ENCODE results near the gene ASB10. TPM values are rescaled to one million over a fixed set of nuclear protein-coding genes. Genes with fewer than 3 reads are reported as not detected.

ASB10 gene
- total and polyA plus RNA-seq, 2 of the 8 experiments (the other 6 are each of a cell fraction or from before 2014, with no cell fraction given), result not detected

DNA sequence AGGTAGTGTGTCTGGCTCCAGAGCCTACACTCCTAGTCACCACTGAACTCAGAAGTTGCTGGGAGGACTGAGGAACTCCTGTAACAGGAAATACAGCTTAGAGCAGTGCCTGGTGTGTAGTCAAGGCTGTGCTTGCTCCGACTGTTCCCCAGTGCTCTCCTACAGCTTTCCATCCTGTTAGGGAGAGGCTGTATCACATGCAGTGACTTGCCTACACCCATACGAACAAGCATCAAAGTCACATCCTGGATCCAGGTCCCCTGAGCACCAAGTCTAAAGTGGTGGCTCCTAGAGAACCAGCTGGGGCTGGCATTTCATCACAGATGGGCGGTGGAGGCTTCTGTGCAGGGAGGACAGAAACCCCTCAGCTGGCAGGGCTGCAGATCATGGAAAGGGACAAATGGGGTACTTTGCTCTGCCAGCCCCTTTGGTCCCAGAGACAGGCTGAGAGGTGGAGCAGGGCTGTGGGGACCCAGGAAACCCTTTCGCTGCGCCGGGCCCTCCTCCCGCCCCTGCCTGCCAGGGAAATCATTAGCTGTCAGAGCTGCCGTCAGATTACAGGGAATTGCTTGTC, 7.7 kb downstream of the ASB10 start:
- H3K56ac ChIP-seq (replicated peaks; ENCODE audit: insufficient read length, low read depth, low read length), result no peak overlapping the region
- H2BK120ac ChIP-seq (replicated peaks; ENCODE audit: low read depth, low read length), result no peak overlapping the region
- H3K18ac ChIP-seq (ENCODE audit: extremely low read depth, low read length), result no peak overlapping the region
- peaks cover 1 to 5% of the 10 kb centered on the region in 2 experiments; a peak in 1 of 4 replicates for H3K9me3 ChIP-seq (ENCODE audit: insufficient read depth in 2 of 2, low read depth in 1 of 2, low read length in 1 of 2)
- peaks cover 1 to 15% (median 14%) of the 10 kb centered on the region in 4 experiments for H3K27me3 ChIP-seq (replicated peaks in 1 of 4; ENCODE audit: control insufficient read depth in 3 of 4, extremely low read depth in 1 of 4, insufficient read depth in 3 of 4, low read length in 3 of 4)
- no peak for FAIRE-seq
- H4K91ac ChIP-seq (replicated peaks; ENCODE audit: insufficient read length, low read length), result no peak overlapping the region
- H3K4me3 ChIP-seq (ENCODE audit: extremely low read depth in 1 of 4, insufficient read depth in 2 of 4, low read depth in 3 of 4, low read length in 4 of 4), result no peak overlapping the region
- no peak overlapping the region for H2AFZ ChIP-seq (ENCODE audit: low read length)
- H3K9ac ChIP-seq (replicated peaks in 1 of 4; ENCODE audit: extremely low read depth in 1 of 4, low read depth in 3 of 4, low read length in 3 of 4), result no peak overlapping the region
- H2BK20ac ChIP-seq (ENCODE audit: low read length), result no peak overlapping the region
- H4K5ac ChIP-seq (ENCODE audit: insufficient read length, low read depth, low read length), result no peak overlapping the region
- no peaks in the 10 kb centered on the region for H3K79me2 ChIP-seq (ENCODE audit: control insufficient read depth in 1 of 2, insufficient read depth in 2 of 2, low read length in 2 of 2)
- H3K23me2 ChIP-seq (ENCODE audit: low read depth, low read length), result no peaks in the 10 kb centered on the region
- peaks cover 0 to 1% of the 10 kb centered on the region in 2 experiments for H4K20me1 ChIP-seq (replicated peaks in 1 of 2; ENCODE audit: control insufficient read depth in 1 of 2, insufficient read depth in 2 of 2, low read length in 2 of 2)
- H3K4ac ChIP-seq (replicated peaks; ENCODE audit: insufficient read length, low read depth, low read length), result no peak overlapping the region
- no peak overlapping the region for H3K4me2 ChIP-seq (ENCODE audit: insufficient read depth in 1 of 2, low read depth in 2 of 2, low read length in 2 of 2)
- no peak overlapping the region for H2BK15ac ChIP-seq (ENCODE audit: low read length)
- ChIA-PET CTCF (ENCODE audit: partially characterized antibody) (interaction anchor here (0.5 to 7.4 kb wide), 12 partner anchors 10 to 501 kb away, joined by 3 to 52 read pairs (median 4); no protein-coding TSS in a partner anchor), POLR2A (ENCODE audit: partially characterized antibody) (interaction anchor here (1.0 kb wide), 1 partner anchor 40 kb away, joined by 3 read pairs; no protein-coding TSS in a partner anchor)
- H3K36me3 ChIP-seq (ENCODE audit: control insufficient read depth in 2 of 4, insufficient read depth in 4 of 4, low read length in 3 of 4), result no peaks in the 10 kb centered on the region; a peak in 1 of 8 replicates
- no peak overlapping the region for H3K23ac ChIP-seq (ENCODE audit: insufficient read length)
- H3K79me1 ChIP-seq (ENCODE audit: low read depth, low read length), result no peaks in the 10 kb centered on the region
- H2BK12ac ChIP-seq (ENCODE audit: low read depth, low read length), result no peak overlapping the region
- no peaks in the 10 kb centered on the region; a peak in 1 of 7 replicates for H3K4me1 ChIP-seq (replicated peaks in 1 of 4; ENCODE audit: control insufficient read depth in 3 of 4, insufficient read depth in 4 of 4, low read length in 3 of 4)
- H4K8ac ChIP-seq (ENCODE audit: extremely low read depth, insufficient read depth, low read length), result no peak overlapping the region
- no peak overlapping the region for H3K14ac ChIP-seq (ENCODE audit: insufficient read length)
- H2BK5ac ChIP-seq (ENCODE audit: low read depth, low read length), result no peak overlapping the region
- 93% methylated on average over 8 of the region's 8 CpGs; no CpG with 5 or more reads in 1 of the 2 experiments for WGBS, 2 experiments (ENCODE audit: extremely low coverage in 1 of 2, insufficient coverage in 1 of 2, insufficient read length in 1 of 2, insufficient replicate concordance in 2 of 2, low coverage in 1 of 2, low lambda C conversion rate in 2 of 2, missing lambda C conversion rate in 1 of 2)
- H3K27ac ChIP-seq (ENCODE audit: low read depth, low read length), result no peak overlapping the region
- H2AK5ac ChIP-seq (ENCODE audit: low read depth, low read length), result no peak overlapping the region
- DNase-seq (ENCODE audit: low read depth in 1 of 2, low spot score in 2 of 2), result no peak
- TF ChIP-seq TCF12 (IDR thresholded peaks at IDR 0.05; ENCODE audit: low read depth, low read length), result no peak
- no peak for TF ChIP-seq NRF1 (IDR thresholded peaks at IDR 0.05; ENCODE audit: low read depth, low read length)
- TF ChIP-seq CREB1 (IDR thresholded peaks at IDR 0.05), result no peak
- no peak for TF ChIP-seq YY1 (IDR thresholded peaks at IDR 0.05; ENCODE audit: low read depth, low read length)
- no peak for TF ChIP-seq BACH1 (IDR thresholded peaks at IDR 0.05; ENCODE audit: low read length)
- no peak for TF ChIP-seq KDM4A (IDR thresholded peaks at IDR 0.05; ENCODE audit: low read depth, low read length, severe bottlenecking)
- no peak for TF ChIP-seq RBBP5 (IDR thresholded peaks at IDR 0.05; ENCODE audit: borderline replicate concordance, low read depth, low read length)
- TF ChIP-seq, protein P1, sequence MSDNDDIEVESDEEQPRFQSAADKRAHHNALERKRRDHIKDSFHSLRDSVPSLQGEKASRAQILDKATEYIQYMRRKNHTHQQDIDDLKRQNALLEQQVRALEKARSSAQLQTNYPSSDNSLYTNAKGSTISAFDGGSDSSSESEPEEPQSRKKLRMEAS (IDR thresholded peaks at IDR 0.05), result no peak
- no peak for TF ChIP-seq BCL11A (IDR thresholded peaks at IDR 0.05; ENCODE audit: low read depth in 2 of 2, low read length in 2 of 2)
- TF ChIP-seq, protein P2, sequence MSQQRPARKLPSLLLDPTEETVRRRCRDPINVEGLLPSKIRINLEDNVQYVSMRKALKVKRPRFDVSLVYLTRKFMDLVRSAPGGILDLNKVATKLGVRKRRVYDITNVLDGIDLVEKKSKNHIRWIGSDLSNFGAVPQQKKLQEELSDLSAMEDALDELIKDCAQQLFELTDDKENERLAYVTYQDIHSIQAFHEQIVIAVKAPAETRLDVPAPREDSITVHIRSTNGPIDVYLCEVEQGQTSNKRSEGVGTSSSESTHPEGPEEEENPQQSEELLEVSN (IDR thresholded peaks at IDR 0.05), result no peak
- TF ChIP-seq CBX8 (IDR thresholded peaks at IDR 0.05; ENCODE audit: borderline replicate concordance, low read depth, low read length), result no peak
- no peak for TF ChIP-seq EZH2 (IDR thresholded peaks at IDR 0.05; ENCODE audit: low read depth, low read length, severe bottlenecking)
